Testis (tissue), 2 donors: ENCODE measurements around the gene ASB6.

Experiments used
- POLR2A ChIP-seq: fragments of 450-650 bp; IDR thresholded peaks from one replicate; pipeline ENCODE4 v1.6.1; 2017; ENCODE audit warnings: antibody characterized with exemption, mild to moderate bottlenecking, moderate library complexity
- TF ChIP-seq, protein P1 (sequence below), 3 experiments: fragments of 450-650 bp in 2 of 3; fragments of 200-600 bp in 1 of 3; sonication (generic) in 1 of 3; IDR thresholded peaks; one replicate each; pipeline ENCODE4 v1.5.1; 2016 to 2019; ENCODE audit warnings: antibody characterized with exemption in 3 of 3, mild to moderate bottlenecking in 2 of 3, moderate library complexity in 1 of 3

DNA sequence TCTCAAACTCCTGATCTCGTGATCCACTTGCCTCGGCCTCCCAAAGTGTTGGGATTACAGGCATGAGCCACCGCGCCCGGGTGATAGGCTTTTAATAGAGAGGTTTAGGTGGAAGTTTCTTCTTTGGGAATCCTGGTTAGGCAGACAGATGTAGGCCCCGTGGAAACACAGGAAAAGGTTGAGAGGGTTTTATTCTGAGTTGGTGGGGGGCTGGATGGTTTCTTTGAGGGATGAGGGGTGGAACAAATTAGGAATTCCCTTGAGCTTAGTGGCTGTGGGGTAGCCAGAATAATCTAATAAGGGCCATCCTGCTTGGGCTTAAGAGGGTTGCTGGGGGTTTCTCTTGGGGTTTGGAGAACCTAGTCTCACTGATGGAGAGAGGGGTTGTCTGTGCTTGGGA is 51.5 kb downstream of the ASB6 start:
- TF ChIP-seq, protein P1, sequence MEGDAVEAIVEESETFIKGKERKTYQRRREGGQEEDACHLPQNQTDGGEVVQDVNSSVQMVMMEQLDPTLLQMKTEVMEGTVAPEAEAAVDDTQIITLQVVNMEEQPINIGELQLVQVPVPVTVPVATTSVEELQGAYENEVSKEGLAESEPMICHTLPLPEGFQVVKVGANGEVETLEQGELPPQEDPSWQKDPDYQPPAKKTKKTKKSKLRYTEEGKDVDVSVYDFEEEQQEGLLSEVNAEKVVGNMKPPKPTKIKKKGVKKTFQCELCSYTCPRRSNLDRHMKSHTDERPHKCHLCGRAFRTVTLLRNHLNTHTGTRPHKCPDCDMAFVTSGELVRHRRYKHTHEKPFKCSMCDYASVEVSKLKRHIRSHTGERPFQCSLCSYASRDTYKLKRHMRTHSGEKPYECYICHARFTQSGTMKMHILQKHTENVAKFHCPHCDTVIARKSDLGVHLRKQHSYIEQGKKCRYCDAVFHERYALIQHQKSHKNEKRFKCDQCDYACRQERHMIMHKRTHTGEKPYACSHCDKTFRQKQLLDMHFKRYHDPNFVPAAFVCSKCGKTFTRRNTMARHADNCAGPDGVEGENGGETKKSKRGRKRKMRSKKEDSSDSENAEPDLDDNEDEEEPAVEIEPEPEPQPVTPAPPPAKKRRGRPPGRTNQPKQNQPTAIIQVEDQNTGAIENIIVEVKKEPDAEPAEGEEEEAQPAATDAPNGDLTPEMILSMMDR (IDR thresholded peaks at IDR 0.05): no peak
- TF ChIP-seq POLR2A: no peak
